Stimulated activated CD8-positive, alpha-beta memory T cell treated with anti-CD3 and anti-CD28 coated beads, Interleukin-7, amount 100 ng/mL, for 1 hour (primary cell): ENCODE measurements around the gene FKBP14.
"Not testable (repeated sequence)": the region's sequence is repeated elsewhere in the genome, so short reads cannot be mapped to it uniquely, and the experiment has no call there.

Experiments used
- DNase-seq, 2 donors: peaks; one replicate each; pipeline ENCODE4 v3.0.0-alpha.2; 2020; ENCODE audit warnings: low read depth in 2 of 2

The FKBP14 gene

GRCh38 chr7:29991937-29992336, 34.6 kb downstream of the FKBP14 start:
- no peak for DNase-seq

- DNase-seq, result no peak
Measured at GRCh38 chr7:29990931-29991330, 35.6 kb downstream of the FKBP14 start.

- DNase-seq, result no peak
Measured at GRCh38 chr7:29989257-29989995, 37.1 kb downstream of the FKBP14 start, which contains the start of gene SCRN1. SCRN1 (minus strand) TSS chr7:29989801; CDS start chr7:29969067, 20,734 bp downstream.

- no peak for DNase-seq
Measured at GRCh38 chr7:29988424-29989256, 37.9 kb downstream of the FKBP14 start.

- DNase-seq, result no peak
Measured at GRCh38 chr7:29987811-29988317, 38.6 kb downstream of the FKBP14 start.

- DNase-seq, result no peak
Measured at GRCh38 chr7:29987083-29987482, 39.4 kb downstream of the FKBP14 start.

GRCh38 chr7:29980151-29980550, 46.4 kb downstream of the FKBP14 start:
- no peak for DNase-seq

- DNase-seq, result no peak
Measured at GRCh38 chr7:29977886-29978651, 48.4 kb downstream of the FKBP14 start.

GRCh38 chr7:29976673-29977415, 49.7 kb downstream of the FKBP14 start:
- no peak for DNase-seq

GRCh38 chr7:29976266-29976665, 50.2 kb downstream of the FKBP14 start:
- no peak for DNase-seq

- no peak for DNase-seq
Measured at GRCh38 chr7:29975561-29975960, 50.9 kb downstream of the FKBP14 start.

- no peak for DNase-seq
Measured at GRCh38 chr7:29974286-29974685, 52.2 kb downstream of the FKBP14 start.

- no peak for DNase-seq
Measured at GRCh38 chr7:29972315-29972669, 54.2 kb downstream of the FKBP14 start.

GRCh38 chr7:29971566-29972314, 54.8 kb downstream of the FKBP14 start:
- DNase-seq, result no peak

- DNase-seq, result no peak
Measured at GRCh38 chr7:29970158-29970557, 56.3 kb downstream of the FKBP14 start.

- DNase-seq, result no peak
Measured at GRCh38 chr7:29969738-29970137, 56.8 kb downstream of the FKBP14 start.

- no peak for DNase-seq
Measured at GRCh38 chr7:29968683-29969395, 57.7 kb downstream of the FKBP14 start.

- DNase-seq, result no peak
Measured at GRCh38 chr7:29965030-29965429, 61.5 kb downstream of the FKBP14 start.

GRCh38 chr7:29962035-29962434, 64.5 kb downstream of the FKBP14 start:
- DNase-seq, result no peak

GRCh38 chr7:29961611-29962010, 64.9 kb downstream of the FKBP14 start:
- DNase-seq, result not testable (repeated sequence)
